ENCODE data around the gene NOS3. TPM values are rescaled to one million over a fixed set of nuclear protein-coding genes. Genes with fewer than 3 reads are reported as not detected.

The NOS3 gene
- total and polyA plus RNA-seq, 2 of the 13 experiments (the other 11 are each of a cell fraction or from before 2014, with no cell fraction given), result 3.7 to 7.5 TPM

- TF ChIP-seq ZNF414 (CRISPR knock-in tag; IDR thresholded peaks at IDR 0.05) (0 out of 2 replicates have a peak, but pooled peaks have one; percentile 48), SRSF9 (IDR thresholded peaks at IDR 0.05; ENCODE audit: borderline replicate concordance, insufficient read depth, low read depth, low read length, poor library complexity, severe bottlenecking) (no peak), BCL3 (CRISPR knock-in tag; IDR thresholded peaks at IDR 0.05) (peak; percentile 80; the same call in 1 of the 2 replicates), PAXIP1 (CRISPR knock-in tag; conservative IDR thresholded peaks at IDR 0.05) (peak; percentile 82), GRHL1 (CRISPR knock-in tag; conservative IDR thresholded peaks at IDR 0.05) (no peak), POGK (CRISPR knock-in tag; conservative IDR thresholded peaks at IDR 0.05) (peak; percentile 47; the same call in 1 of the 2 replicates), PRDM15 (CRISPR knock-in tag; IDR thresholded peaks at IDR 0.05) (0 out of 2 replicates have a peak, but pooled peaks have one; percentile 42)
These were observed 71.8 kb downstream of the NOS3 start (continued) for GRCh38 chr7:151062399-151063211.
